Activated CD4-positive, alpha-beta T cell treated with anti-CD3 and anti-CD28 coated beads, Interleukin-2, Interleukin-4, amounts not matched to agents 100 ng/mL and 50 ng/mL, durations not matched to agents 16 hours and 8 hours (primary cell): ENCODE results near the gene NR5A1.

Experiments used
- DNase-seq: peaks from one replicate; pipeline ENCODE4 v3.0.0-alpha.2; 2020; ENCODE audit warnings: low spot score

The NR5A1 gene

DNA sequence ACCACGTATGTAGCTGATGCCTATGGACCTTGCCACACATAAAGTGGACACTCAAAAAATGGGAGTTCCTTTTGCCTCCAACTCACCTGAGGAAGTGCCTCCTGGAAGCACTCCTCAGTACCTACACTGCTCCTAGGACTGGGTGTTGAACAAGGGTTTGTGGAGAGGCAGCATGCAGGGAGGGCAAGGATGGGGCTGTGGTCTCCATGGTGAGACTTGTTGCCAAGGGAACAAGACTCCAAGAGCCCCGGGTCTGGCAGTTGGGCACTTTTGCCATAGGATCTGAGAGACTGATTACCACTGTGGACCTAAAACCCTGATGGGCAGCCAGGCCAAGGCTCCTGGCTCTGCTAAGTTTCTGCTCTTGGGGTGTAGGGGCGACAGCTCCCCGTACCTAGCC is 6.9 kb upstream of the NR5A1 start:
- no peak for DNase-seq

GRCh38 chr9:124513376-124513994 is 6.3 kb upstream of the NR5A1 start:
- DNase-seq: no peak

- no peak for DNase-seq
Measured at GRCh38 chr9:124512806-124513204, 5.6 kb upstream of the NR5A1 start.

DNA sequence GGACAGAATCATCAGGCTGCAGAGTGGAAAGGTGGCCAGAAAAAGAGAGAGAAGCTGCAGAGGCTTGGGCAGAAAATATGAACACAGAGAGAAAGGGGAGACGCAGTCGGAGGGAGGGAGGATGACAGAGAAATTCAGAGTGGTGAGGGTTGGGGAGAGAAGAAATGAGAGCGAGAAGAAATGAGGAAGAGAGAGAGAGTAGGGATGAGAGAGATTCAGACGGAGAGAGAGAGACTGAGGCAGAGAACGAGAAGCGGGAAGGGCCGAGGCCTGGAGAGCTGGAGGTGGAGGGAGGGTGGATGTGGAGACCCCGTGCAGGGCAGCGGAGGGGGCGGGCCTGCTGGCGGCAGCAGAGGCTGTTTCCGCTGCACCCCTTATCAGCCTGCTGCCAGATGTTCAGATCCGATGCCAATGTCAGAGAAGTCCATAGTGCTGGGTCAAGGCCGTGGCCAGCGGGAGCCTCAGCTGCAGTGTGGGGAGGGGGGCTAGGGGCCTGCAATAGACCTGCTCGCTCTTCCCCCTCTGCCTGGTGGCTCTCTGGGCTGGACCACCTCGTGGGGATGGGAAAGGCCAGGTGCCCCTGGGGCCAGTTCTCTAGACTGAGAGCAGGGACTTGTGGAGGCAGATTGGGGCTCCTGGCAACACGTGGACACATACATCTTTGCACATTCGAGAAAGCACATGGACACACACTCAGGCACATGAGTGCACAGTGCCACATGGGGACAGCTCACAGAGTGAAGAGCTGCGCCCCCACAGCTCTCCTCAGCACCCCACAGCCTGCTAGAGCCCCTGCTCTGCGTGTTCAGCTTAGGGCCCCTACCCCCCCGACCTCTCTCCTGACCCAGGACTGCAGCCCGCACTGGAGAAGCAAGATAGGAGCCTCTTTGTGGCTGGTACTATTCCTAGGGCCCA is 4.9 kb upstream of the NR5A1 start:
- no peak for DNase-seq

DNA sequence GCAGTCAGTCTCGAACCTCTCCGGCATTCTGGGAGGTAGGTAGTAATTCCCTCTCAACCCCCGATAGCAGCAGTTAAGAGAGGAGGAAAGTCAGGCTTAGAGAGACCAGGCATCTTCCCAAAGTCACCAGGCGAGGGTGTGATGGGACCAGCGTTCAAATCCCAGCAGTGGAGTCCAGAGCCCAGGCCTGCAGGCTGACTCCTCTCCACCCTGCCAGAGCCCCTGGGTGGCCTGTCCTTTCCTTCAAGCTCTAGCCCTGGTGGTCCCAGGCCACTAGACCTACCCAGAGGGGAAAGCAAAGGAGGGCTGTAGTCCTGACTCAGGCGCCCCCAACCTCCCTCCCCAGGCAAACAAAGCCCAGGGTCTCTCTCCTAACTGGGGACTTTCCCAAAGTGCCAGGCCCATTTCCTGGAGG is 4.2 kb upstream of the NR5A1 start:
- no peak for DNase-seq

DNA sequence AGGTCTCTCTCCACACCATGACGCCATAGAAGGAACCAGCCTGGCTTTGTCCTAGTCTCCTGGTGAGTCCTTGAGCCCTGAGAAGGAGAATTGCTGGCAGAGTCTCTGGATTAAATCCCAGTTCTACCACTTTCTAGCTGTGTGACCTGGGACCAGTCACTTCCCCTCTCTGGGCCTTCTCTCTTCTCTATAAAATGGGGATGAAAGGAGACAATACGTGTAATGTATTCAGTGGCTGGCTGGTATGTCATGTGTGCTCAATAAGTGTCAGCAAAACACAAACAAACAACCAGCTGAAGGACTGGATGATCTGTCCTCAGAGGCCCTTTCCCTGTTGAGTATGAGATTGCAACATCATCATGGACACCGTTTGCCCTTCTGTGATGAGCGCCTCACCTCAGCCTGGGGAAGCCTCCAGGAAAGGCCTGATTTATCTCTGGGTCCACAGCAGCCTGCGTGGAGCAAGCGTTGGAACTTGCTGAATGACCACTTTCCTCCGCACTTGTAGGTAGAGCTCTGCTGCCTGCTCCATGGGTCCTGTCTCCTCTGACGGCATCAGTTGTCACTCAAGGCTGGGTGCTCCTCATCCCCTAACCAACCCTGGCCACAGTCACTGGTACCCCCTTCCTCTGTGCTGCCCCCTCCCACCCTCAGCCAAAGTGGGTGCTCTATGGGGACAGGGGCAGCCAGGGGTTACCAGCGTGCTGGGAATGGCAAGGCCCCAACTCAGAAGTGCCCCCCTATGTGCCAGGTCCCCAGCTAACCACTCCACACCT is 3.6 kb upstream of the NR5A1 start:
- DNase-seq: no peak

GRCh38 chr9:124507880-124508423 is 753 bp upstream of the NR5A1 start:
- no peak for DNase-seq

- no peak for DNase-seq
Measured at GRCh38 chr9:124506433-124506832, 766 bp downstream of the NR5A1 start.

- DNase-seq: no peak
Measured at GRCh38 chr9:124505901-124506346, 1.3 kb downstream of the NR5A1 start.

DNA sequence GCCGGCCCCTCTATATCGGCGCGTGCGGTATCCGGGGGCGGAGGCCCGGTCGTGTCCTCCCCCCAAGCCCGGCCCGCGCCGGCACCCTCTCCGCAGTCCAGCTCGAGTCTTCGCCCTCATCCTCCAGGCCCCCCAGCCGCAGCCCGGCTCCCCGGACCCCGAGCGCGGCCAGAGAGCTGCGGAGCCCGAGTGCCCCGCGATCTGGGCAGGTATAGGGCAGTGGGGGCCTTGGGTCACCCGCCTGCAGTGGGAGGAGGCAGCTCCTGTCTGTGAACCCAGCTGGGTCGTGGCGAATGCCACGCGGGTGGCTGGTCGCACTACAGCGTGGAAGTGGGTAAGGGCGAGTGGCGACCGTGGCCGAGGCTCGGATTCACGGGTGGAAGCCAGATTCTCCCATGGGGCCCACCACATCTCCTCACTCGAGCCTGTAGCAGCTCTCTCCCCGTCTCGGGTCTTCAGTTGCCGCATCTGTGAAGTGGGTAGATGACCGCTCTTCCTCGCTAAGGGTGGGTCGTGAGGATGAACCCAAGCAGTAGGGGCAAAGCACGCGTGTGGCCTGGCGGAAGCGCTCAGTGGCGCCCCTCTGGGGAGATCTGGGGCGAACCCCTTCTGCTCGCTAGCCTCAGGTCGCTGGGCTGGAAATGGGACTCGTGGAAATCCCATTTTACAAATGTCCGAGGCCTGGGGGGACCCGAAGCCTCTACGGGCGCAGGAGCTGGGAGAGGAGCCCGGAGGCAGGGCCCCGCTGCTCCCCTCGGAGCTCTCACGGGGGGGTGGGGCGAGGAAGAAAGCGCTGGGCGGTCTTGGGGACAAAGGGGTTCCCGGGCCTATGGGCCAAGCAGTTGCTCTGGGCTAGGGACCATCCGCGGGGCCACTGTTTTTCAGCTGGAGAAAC is 1.9 kb downstream of the NR5A1 start:
- DNase-seq: no peak

GRCh38 chr9:124504530-124505005 is 2.6 kb downstream of the NR5A1 start:
- no peak for DNase-seq

DNA sequence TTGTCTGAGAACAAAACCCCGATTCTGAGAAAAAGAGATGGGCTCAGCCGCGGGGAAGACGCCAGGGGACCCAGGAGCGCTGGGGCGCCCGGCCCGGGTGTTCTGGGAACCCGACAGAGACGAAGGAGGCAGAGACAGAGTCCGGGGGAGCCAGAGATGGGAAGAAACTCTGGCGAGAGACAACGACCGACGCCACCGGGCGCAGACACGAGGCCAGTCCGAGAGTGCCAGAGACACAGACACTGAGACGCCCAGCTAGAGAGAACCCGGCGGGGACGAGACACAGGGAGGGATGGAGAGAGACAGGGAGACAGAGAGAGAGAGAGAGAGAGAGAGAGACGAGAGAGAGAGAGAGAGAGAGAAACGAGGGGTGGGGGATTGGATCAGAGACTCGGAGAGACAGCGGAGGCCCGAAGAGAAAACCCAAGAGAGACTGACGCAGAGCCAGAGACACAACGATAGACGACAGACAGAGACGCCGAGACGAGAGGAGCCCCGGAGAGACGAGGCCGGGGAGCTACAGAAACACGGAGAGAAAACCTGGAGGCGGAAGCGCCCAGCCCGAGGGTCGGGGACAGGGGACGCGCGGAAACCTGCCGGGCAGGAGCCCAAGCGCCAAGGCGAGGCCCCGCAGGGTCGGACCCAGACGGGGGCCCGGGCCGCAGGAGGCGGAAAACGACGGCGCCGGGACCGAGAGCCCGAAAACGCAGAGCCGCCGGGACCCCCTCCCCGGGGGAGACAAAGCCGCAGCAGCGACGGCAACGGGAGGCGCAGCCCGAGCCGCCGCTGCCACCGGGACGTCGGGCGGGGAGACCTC is 3.3 kb downstream of the NR5A1 start:
- no peak for DNase-seq

- no peak for DNase-seq
Measured at GRCh38 chr9:124502711-124503702, 4.2 kb downstream of the NR5A1 start.

DNA sequence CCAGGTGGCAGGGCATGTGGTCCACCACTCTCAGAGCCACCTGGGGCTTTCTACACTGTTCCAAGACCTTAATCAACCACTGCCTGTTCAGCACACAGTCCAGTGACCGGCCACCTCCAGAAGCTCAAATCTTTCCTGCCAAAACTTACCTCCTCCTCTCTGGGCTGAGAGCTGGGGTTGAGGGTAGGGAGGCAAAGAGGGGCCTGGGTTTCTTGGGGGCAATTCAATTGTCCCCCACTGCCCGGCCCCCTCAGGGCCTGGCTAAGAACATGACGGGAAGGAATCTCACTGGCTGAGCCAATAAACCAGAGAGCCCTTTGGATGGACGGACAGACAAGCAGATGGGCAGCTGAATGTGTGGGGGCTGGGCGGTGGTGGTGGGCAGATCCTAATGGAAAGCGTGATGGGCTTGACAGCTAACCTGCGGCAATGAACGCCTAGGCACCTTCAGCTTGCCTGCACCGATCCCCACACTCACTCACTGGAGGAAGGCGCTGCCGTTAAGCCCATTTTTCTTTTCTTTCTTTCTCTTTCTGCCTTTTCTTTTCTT is 5.4 kb downstream of the NR5A1 start:
- DNase-seq: no peak

GRCh38 chr9:124500796-124501611 is 6.2 kb downstream of the NR5A1 start:
- peak; percentile 15 for DNase-seq

DNA sequence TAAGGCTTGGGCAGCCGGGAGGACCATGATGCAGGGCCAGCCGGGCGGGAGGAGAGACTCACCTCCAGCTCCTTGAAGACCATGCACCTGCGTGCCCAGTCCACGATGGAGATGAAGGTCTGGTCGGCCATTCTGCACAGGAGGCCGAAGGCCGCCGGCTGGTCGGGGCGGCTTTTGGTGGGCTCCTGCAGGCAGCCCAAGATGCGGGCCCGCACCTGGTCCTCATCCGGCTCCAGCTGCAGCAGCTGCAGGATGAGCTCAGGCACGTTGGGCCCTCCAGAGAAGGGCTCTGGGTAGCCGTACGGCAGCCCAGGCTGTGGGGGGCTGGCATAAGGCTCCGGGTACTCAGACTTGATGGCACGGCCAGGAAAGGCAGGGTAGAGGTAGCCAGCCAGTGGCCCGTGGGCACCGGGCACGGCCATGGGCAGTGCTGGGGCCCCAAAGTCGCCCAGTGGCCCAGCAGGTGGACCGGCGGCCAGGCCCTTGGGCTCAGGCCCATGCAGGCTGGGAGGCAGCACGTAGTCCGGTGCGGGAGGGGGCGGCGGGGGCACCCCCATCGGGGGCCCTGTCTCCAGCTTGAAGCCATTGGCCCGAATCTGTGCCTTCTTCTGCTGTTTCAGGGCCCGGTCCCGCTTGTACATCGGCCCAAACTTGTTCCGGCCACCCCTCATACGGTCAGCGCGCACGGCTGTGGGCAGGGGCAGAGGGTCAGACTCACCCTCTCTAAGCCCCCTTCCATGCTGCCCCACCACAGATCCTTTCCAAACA is 7.0 kb downstream of the NR5A1 start:
- no peak for DNase-seq

- no peak for DNase-seq
Measured at GRCh38 chr9:124499216-124499615, 8.0 kb downstream of the NR5A1 start.
